Measurements from ENCODE around the gene EDEM1. TPM values are rescaled to one million over a fixed set of nuclear protein-coding genes. Genes with fewer than 3 reads are reported as not detected.
A peak's percentile ranks its signal among the peaks of the same experiment; 100 is the strongest.

The EDEM1 gene
- total RNA-seq, 6 experiments from 2014 or later, result 40.6 to 92.7 (median 83.2) TPM

DNA sequence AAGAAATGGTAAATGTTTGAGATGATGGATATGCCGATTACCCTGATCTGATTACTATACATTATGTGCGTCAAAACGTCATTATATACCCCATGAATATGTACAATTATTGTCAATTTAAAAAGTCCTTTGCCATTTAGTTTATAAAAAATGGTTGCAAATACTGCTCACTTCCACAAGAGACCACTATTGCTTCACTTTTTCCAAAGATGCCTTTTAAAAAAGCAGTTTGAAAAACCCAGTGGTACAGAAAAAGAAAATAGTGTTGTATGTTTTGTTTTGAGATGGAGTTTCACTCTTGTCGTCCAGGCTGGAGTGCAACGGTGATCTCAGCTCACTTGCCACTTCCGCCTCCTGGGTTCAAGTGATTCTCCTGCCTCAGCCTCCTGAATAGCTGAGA lies 39.3 kb downstream of the EDEM1 start:
- intact Hi-C loops (cut with DNase I), result no loop called here
- Histone ChIP-seq H3K4me1 (no peaks in the 10 kb centered on the region), H3K4me3 (no peak overlapping the region), H3K27ac (no peak overlapping the region), H3K9me3 (no peaks in the 10 kb centered on the region), H3K36me3 (no peaks in the 10 kb centered on the region), H3K27me3 (no peaks in the 10 kb centered on the region)
- DNase-seq, result no peak
- ATAC-seq, result peak in 1 of 4 donors; percentile 25
- TF ChIP-seq POLR2A (IDR thresholded peaks at IDR 0.05), result no peak
- TF ChIP-seq, protein P1, sequence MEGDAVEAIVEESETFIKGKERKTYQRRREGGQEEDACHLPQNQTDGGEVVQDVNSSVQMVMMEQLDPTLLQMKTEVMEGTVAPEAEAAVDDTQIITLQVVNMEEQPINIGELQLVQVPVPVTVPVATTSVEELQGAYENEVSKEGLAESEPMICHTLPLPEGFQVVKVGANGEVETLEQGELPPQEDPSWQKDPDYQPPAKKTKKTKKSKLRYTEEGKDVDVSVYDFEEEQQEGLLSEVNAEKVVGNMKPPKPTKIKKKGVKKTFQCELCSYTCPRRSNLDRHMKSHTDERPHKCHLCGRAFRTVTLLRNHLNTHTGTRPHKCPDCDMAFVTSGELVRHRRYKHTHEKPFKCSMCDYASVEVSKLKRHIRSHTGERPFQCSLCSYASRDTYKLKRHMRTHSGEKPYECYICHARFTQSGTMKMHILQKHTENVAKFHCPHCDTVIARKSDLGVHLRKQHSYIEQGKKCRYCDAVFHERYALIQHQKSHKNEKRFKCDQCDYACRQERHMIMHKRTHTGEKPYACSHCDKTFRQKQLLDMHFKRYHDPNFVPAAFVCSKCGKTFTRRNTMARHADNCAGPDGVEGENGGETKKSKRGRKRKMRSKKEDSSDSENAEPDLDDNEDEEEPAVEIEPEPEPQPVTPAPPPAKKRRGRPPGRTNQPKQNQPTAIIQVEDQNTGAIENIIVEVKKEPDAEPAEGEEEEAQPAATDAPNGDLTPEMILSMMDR (IDR thresholded peaks at IDR 0.05), result peak; percentile 23 to 32 (median 30)
- 36% methylated on average over 6 of the region's 6 CpGs for WGBS (ENCODE audit: insufficient coverage, low coverage, low lambda C conversion rate, missing lambda C conversion rate)

DNA sequence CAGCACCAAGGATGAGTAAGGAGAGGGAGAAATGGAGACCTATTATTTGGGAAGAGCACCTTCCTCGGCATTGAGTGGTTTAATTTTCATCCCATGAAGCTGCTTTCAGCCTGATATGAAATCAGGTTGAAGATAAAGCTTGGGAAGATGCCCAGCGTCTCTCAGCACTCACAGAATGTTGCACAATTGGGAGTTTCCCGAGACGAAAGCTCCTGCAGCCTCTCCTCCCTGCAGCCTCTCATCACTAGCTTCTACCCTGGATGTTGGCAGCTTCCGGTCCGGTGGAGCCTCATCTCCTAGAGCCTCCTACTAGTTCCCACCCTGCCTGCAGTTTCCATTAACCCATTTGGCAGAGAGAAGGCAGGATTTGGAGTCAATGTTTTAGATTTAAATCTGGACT lies 40.3 kb downstream of the EDEM1 start:
- Histone ChIP-seq H3K4me3 (no peak overlapping the region), H3K36me3 (no peaks in the 10 kb centered on the region), H3K27ac (no peak overlapping the region), H3K4me1 (no peaks in the 10 kb centered on the region), H3K9me3 (no peaks in the 10 kb centered on the region), H3K27me3 (no peaks in the 10 kb centered on the region)
- DNase-seq (no peak), ATAC-seq (peak in 3 of 4 donors; percentile 21 to 75 (median 51))
- no peak for TF ChIP-seq POLR2A (IDR thresholded peaks at IDR 0.05)
- TF ChIP-seq, protein P1 (IDR thresholded peaks at IDR 0.05), result no peak
- intact Hi-C loops (cut with DNase I), result no loop called here
- 11% methylated on average over 4 of the region's 6 CpGs for WGBS (ENCODE audit: insufficient coverage, low coverage, low lambda C conversion rate, missing lambda C conversion rate)

DNA sequence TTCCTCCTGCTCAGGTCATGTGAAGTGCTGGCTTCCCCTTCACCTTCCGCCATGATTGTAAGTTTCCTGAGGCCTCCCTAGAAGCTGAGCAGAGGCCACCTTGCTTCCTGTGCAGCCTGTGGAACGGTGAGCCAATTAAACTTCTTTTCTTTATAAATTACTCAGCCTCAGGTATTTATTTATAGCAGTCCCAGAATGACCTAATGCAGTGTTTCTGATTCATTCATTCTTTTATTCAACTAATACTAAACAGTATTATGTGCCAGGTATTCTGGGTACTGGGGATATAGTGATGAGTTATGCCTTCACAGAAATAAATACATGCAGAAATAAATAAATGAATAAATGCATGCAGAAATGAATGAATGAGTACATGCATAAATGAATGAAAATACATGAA lies 41.9 kb downstream of the EDEM1 start:
- Histone ChIP-seq H3K4me3 (no peak overlapping the region), H3K27me3 (no peaks in the 10 kb centered on the region), H3K9me3 (no peaks in the 10 kb centered on the region), H3K27ac (no peak overlapping the region), H3K36me3 (no peaks in the 10 kb centered on the region), H3K4me1 (no peaks in the 10 kb centered on the region)
- intact Hi-C loops (cut with DNase I), result no loop called here
- WGBS (ENCODE audit: insufficient coverage, low coverage, low lambda C conversion rate, missing lambda C conversion rate), result 53% methylated on average over 2 of the region's 2 CpGs
- ATAC-seq, result no peak
- DNase-seq, result no peak
- TF ChIP-seq, protein P1 (IDR thresholded peaks at IDR 0.05), result no peak
- no peak for TF ChIP-seq POLR2A (IDR thresholded peaks at IDR 0.05)

DNA sequence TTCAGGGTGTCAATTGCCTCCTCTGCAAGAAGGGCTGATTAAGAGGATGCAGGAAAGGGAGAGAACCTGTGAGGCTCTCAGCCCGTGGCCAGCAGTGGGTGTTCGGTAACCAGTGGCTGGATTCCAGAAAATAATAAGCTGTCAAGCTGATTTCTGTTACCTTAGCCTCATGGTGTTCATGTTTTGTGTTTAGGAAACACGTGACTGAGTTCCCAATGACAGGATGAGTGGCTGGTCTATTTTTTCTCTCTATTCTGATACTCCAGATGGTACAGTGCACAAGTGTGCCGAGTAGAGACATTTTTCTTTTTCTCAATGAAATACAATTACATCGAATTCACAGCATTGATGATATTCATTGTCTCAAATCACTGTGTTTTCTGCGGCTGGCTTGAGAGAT lies 43.6 kb downstream of the EDEM1 start:
- Histone ChIP-seq H3K9me3 (no peaks in the 10 kb centered on the region), H3K36me3 (no peaks in the 10 kb centered on the region), H3K4me3 (no peak overlapping the region), H3K4me1 (no peaks in the 10 kb centered on the region), H3K27me3 (no peaks in the 10 kb centered on the region), H3K27ac (no peak overlapping the region)
- TF ChIP-seq, protein P1 (IDR thresholded peaks at IDR 0.05), result no peak
- no peak for TF ChIP-seq POLR2A (IDR thresholded peaks at IDR 0.05)
- intact Hi-C loops (cut with DNase I), result no loop called here
- WGBS (ENCODE audit: insufficient coverage, low coverage, low lambda C conversion rate, missing lambda C conversion rate), result 32% methylated on average over 5 of the region's 6 CpGs
- ATAC-seq (no peak), DNase-seq (no peak)

DNA sequence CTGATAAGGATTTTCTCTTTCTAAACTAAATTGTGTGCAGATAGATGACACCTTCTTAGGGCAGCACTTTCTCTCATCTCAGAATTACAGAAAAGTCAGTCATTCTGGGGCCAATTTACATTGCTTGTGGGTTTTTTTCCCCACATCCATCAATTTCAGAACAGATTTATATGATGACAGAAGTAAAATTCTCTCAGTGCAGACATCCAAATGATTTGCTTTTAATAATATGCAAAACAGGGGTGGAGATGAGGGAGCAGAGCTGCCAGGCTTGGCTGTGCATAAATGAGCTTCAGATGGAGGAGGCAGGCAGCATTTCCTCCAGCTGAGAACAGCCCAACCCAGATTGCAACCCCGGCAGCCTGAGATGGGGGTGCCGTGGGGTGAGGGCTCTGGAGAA lies 44.0 kb downstream of the EDEM1 start:
- no peaks in the 10 kb centered on the region for H3K4me1 ChIP-seq
- DNase-seq, result no peak
- no CpG with 5 or more reads among the region's 2 CpGs for WGBS (ENCODE audit: insufficient coverage, low coverage, low lambda C conversion rate, missing lambda C conversion rate)
- TF ChIP-seq, protein P1 (IDR thresholded peaks at IDR 0.05), result no peak
- no peak for TF ChIP-seq POLR2A (IDR thresholded peaks at IDR 0.05)
- H3K4me3 ChIP-seq, result no peak overlapping the region
- H3K27ac ChIP-seq, result no peak overlapping the region
- no peak for ATAC-seq
- no peaks in the 10 kb centered on the region for H3K27me3 ChIP-seq
- no peaks in the 10 kb centered on the region for H3K36me3 ChIP-seq
- H3K9me3 ChIP-seq, result no peaks in the 10 kb centered on the region
- intact Hi-C loops (cut with DNase I), result no loop called here

Measured in right lobe of liver (tissue), 6 donors.